SW 1271 (cell line): ENCODE results near the gene FANCD2OS.
"Not testable (repeated sequence)": the region's sequence is repeated elsewhere in the genome, so short reads cannot be mapped to it uniquely, and the experiment has no call there.

Experiments used
- DNase-seq, 2 experiments: peaks; one replicate each; lab custom pipeline; 2025; lab: John Stamatoyannopoulos, UW

FANCD2OS gene

GRCh38 chr3:10091387-10091786, 16.7 kb downstream of the FANCD2OS start:
- not testable (repeated sequence) for DNase-seq

- not testable (repeated sequence) for DNase-seq
These were observed 17.3 kb downstream of the FANCD2OS start for GRCh38 chr3:10090774-10091173.

GRCh38 chr3:10090179-10090578, 17.9 kb downstream of the FANCD2OS start:
- no peak for DNase-seq

GRCh38 chr3:10088256-10088655, 19.8 kb downstream of the FANCD2OS start:
- DNase-seq = no peak

GRCh38 chr3:10085738-10086137, 22.3 kb downstream of the FANCD2OS start:
- DNase-seq = no peak

- no peak for DNase-seq
These were observed 26.2 kb downstream of the FANCD2OS start for GRCh38 chr3:10081871-10082270.

- no peak for DNase-seq
These were observed 33.4 kb downstream of the FANCD2OS start for GRCh38 chr3:10074666-10075065.

- not testable (repeated sequence) for DNase-seq
These were observed 38.0 kb downstream of the FANCD2OS start for GRCh38 chr3:10070077-10070476.

GRCh38 chr3:10055097-10055496, 53.0 kb downstream of the FANCD2OS start:
- DNase-seq = no peak
